ENCODE data around the gene ADAMTS15.
A peak's percentile ranks its signal among the peaks of the same experiment; 100 is the strongest.

ADAMTS15 gene

DNA sequence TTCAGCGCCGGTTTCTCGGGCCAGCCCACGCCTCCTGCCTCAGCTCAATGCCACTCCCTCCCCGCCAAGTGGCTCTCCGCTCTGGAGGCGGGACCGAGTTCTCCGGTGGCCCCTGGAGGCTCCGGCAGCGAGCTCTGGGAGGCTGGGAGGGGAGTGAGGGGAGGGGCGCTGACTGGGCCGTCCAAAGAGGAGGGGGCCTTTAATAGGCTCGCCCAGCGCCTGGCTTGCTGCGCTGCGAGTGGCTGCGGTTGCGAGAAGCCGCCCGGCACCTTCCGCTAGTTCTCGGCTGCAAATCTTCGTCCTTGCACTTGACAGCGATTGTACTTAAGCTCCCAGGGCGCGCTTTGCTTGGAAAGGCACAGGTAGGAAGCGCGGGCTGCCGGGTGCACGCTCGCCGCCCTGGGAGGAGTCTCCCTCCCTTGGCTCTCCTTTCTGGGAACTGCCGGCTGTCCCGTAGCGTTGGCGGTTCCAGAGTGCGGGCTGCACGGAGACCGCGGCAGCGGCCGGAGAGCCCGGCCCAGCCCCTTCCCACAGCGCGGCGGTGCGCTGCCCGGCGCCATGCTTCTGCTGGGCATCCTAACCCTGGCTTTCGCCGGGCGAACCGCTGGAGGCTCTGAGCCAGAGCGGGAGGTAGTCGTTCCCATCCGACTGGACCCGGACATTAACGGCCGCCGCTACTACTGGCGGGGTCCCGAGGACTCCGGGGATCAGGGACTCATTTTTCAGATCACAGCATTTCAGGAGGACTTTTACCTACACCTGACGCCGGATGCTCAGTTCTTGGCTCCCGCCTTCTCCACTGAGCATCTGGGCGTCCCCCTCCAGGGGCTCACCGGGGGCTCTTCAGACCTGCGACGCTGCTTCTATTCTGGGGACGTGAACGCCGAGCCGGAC lies at the start of gene ADAMTS15 (continued):
- TF ChIP-seq, protein P1, sequence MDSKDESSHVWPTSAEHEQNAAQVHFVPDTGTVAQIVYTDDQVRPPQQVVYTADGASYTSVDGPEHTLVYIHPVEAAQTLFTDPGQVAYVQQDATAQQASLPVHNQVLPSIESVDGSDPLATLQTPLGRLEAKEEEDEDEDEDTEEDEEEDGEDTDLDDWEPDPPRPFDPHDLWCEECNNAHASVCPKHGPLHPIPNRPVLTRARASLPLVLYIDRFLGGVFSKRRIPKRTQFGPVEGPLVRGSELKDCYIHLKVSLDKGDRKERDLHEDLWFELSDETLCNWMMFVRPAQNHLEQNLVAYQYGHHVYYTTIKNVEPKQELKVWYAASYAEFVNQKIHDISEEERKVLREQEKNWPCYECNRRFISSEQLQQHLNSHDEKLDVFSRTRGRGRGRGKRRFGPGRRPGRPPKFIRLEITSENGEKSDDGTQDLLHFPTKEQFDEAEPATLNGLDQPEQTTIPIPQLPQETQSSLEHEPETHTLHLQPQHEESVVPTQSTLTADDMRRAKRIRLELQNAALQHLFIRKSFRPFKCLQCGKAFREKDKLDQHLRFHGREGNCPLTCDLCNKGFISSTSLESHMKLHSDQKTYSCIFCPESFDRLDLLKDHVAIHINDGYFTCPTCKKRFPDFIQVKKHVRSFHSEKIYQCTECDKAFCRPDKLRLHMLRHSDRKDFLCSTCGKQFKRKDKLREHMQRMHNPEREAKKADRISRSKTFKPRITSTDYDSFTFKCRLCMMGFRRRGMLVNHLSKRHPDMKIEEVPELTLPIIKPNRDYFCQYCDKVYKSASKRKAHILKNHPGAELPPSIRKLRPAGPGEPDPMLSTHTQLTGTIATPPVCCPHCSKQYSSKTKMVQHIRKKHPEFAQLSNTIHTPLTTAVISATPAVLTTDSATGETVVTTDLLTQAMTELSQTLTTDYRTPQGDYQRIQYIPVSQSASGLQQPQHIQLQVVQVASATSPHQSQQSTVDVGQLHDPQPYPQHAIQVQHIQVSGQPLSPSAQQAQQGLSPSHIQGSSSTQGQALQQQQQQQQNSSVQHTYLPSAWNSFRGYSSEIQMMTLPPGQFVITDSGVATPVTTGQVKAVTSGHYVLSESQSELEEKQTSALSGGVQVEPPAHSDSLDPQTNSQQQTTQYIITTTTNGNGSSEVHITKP (tag by site-specific recombination; IDR thresholded peaks at IDR 0.05), result peak; percentile 93
- TF ChIP-seq ZNF707 (tag by site-specific recombination; IDR thresholded peaks at IDR 0.05), result no peak
- TF ChIP-seq BCL11A (tag by site-specific recombination; IDR thresholded peaks at IDR 0.05; ENCODE audit: low read depth), result no peak
- TF ChIP-seq YY2 (tag by site-specific recombination; IDR thresholded peaks at IDR 0.05), result no peak
- no peak for TF ChIP-seq ZNF214 (tag by site-specific recombination; IDR thresholded peaks at IDR 0.05; ENCODE audit: borderline replicate concordance)
- TF ChIP-seq MYNN (tag by site-specific recombination; IDR thresholded peaks at IDR 0.05; ENCODE audit: borderline replicate concordance), result no peak
- no peak for TF ChIP-seq ZNF48 (tag by site-specific recombination; IDR thresholded peaks at IDR 0.05)
- peak; percentile 64 for TF ChIP-seq ZFHX2 (tag by site-specific recombination; conservative IDR thresholded peaks at IDR 0.05)
- TF ChIP-seq, protein P2, sequence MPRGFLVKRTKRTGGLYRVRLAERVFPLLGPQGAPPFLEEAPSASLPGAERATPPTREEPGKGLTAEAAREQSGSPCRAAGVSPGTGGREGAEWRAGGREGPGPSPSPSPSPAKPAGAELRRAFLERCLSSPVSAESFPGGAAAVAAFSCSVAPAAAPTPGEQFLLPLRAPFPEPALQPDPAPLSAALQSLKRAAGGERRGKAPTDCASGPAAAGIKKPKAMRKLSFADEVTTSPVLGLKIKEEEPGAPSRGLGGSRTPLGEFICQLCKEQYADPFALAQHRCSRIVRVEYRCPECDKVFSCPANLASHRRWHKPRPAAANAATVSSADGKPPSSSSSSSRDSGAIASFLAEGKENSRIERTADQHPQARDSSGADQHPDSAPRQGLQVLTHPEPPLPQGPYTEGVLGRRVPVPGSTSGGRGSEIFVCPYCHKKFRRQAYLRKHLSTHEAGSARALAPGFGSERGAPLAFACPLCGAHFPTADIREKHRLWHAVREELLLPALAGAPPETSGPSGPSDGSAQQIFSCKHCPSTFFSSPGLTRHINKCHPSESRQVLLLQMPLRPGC (tag by site-specific recombination; IDR thresholded peaks at IDR 0.05), result no peak
- TF ChIP-seq ZNF530 (tag by site-specific recombination; IDR thresholded peaks at IDR 0.05; ENCODE audit: low read depth), result no peak
- no peak for TF ChIP-seq ZNF558 (tag by site-specific recombination; IDR thresholded peaks at IDR 0.05)
- no peak for TF ChIP-seq ZNF701 (tag by site-specific recombination; IDR thresholded peaks at IDR 0.05)
- TF ChIP-seq ZNF211 (tag by site-specific recombination; IDR thresholded peaks at IDR 0.05; ENCODE audit: low read depth), result no peak
- TF ChIP-seq, protein P3, sequence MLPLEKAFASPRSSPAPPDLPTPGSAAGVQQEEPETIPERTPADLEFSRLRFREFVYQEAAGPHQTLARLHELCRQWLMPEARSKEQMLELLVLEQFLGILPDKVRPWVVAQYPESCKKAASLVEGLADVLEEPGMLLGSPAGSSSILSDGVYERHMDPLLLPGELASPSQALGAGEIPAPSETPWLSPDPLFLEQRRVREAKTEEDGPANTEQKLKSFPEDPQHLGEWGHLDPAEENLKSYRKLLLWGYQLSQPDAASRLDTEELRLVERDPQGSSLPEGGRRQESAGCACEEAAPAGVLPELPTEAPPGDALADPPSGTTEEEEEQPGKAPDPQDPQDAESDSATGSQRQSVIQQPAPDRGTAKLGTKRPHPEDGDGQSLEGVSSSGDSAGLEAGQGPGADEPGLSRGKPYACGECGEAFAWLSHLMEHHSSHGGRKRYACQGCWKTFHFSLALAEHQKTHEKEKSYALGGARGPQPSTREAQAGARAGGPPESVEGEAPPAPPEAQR (tag by site-specific recombination; IDR thresholded peaks at IDR 0.05), result no peak
- TF ChIP-seq ZNF133 (tag by site-specific recombination; IDR thresholded peaks at IDR 0.05), result no peak
- TF ChIP-seq ZNF391 (tag by site-specific recombination; IDR thresholded peaks at IDR 0.05; ENCODE audit: borderline replicate concordance, low read depth), result no peak
- no peak for TF ChIP-seq ZNF221 (tag by site-specific recombination; IDR thresholded peaks at IDR 0.05; ENCODE audit: borderline replicate concordance)
- TF ChIP-seq, protein P4, sequence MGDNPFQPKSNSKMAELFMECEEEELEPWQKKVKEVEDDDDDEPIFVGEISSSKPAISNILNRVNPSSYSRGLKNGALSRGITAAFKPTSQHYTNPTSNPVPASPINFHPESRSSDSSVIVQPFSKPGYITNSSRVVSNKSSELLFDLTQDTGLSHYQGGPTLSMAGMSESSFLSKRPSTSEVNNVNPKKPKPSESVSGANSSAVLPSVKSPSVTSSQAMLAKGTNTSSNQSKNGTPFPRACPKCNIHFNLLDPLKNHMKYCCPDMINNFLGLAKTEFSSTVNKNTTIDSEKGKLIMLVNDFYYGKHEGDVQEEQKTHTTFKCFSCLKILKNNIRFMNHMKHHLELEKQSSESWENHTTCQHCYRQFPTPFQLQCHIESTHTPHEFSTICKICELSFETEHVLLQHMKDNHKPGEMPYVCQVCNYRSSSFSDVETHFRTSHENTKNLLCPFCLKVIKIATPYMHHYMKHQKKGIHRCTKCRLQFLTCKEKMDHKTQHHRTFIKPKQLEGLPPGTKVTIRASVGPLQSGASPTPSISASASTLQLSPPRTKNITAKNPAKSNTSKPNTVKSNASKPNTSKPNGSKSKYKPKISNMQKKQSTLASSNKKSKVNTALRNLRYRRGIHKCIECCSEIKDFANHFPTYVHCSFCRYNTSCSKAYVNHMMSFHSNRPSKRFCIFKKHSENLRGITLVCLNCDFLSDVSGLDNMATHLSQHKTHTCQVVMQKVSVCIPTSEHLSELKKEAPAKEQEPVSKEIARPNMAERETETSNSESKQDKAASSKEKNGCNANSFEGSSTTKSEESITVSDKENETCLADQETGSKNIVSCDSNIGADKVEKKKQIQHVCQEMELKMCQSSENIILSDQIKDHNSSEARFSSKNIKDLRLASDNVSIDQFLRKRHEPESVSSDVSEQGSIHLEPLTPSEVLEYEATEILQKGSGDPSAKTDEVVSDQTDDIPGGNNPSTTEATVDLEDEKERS (tag by site-specific recombination; IDR thresholded peaks at IDR 0.05), result no peak
- TF ChIP-seq, protein P5, sequence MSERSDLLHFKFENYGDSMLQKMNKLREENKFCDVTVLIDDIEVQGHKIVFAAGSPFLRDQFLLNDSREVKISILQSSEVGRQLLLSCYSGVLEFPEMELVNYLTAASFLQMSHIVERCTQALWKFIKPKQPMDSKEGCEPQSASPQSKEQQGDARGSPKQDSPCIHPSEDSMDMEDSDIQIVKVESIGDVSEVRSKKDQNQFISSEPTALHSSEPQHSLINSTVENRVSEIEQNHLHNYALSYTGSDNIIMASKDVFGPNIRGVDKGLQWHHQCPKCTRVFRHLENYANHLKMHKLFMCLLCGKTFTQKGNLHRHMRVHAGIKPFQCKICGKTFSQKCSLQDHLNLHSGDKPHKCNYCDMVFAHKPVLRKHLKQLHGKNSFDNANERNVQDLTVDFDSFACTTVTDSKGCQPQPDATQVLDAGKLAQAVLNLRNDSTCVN (tag by site-specific recombination; optimal IDR thresholded peaks at IDR 0.05), result peak; percentile 89
- TF ChIP-seq, protein P6, sequence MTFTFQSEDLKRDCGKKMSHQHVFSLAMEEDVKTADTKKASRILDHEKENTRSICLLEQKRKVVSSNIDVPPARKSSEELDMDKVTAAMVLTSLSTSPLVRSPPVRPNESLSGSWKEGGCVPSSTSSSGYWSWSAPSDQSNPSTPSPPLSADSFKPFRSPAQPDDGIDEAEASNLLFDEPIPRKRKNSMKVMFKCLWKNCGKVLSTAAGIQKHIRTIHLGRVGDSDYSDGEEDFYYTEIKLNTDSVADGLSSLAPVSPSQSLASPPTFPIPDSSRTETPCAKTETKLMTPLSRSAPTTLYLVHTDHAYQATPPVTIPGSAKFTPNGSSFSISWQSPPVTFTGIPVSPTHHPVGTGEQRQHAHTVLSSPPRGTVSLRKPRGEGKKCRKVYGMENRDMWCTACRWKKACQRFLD (tag by site-specific recombination; IDR thresholded peaks at IDR 0.05), result no peak
- TF ChIP-seq, protein P7, sequence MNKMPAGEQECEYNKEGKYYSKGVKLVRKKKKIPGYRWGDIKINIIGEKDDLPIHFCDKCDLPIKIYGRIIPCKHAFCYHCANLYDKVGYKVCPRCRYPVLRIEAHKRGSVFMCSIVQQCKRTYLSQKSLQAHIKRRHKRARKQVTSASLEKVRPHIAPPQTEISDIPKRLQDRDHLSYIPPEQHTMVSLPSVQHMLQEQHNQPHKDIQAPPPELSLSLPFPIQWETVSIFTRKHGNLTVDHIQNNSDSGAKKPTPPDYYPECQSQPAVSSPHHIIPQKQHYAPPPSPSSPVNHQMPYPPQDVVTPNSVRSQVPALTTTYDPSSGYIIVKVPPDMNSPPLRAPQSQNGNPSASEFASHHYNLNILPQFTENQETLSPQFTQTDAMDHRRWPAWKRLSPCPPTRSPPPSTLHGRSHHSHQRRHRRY (tag by site-specific recombination; IDR thresholded peaks at IDR 0.05), result no peak
- TF ChIP-seq, protein P8, sequence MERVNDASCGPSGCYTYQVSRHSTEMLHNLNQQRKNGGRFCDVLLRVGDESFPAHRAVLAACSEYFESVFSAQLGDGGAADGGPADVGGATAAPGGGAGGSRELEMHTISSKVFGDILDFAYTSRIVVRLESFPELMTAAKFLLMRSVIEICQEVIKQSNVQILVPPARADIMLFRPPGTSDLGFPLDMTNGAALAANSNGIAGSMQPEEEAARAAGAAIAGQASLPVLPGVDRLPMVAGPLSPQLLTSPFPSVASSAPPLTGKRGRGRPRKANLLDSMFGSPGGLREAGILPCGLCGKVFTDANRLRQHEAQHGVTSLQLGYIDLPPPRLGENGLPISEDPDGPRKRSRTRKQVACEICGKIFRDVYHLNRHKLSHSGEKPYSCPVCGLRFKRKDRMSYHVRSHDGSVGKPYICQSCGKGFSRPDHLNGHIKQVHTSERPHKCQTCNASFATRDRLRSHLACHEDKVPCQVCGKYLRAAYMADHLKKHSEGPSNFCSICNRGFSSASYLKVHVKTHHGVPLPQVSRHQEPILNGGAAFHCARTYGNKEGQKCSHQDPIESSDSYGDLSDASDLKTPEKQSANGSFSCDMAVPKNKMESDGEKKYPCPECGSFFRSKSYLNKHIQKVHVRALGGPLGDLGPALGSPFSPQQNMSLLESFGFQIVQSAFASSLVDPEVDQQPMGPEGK (tag by site-specific recombination; IDR thresholded peaks at IDR 0.05), result peak; percentile 88

Measured in HEK293 (cell line).